Pancreas (tissue), 10 donors: ENCODE data around the gene RABGGTA. TPM values are rescaled to one million over a fixed set of nuclear protein-coding genes. Genes with fewer than 3 reads are reported as not detected.

ENCODE experiments used
- ATAC-seq, 4 donors: fragments of 200-7000 bp; cut with Tn5 transposase; one replicate each; pipeline versions ENCODE4 v1.8.0 to v1.9.1; 2020; ENCODE audit warnings: mild to moderate bottlenecking in 4 of 4, moderate library complexity in 4 of 4
- DNase-seq, 6 donors: peaks; one replicate each; pipeline ENCODE4 v3.0.0-alpha.2; 2020
- FAIRE-seq: peaks from 2 replicates; lab custom pipeline; 2012; peaks lifted over from hg19 to GRCh38; lab: Jason Lieb, UNC
- H3K27ac ChIP-seq, 4 donors: fragments of 200-600 bp; sonication (generic); 1 replicate in 3 of 4; 2 replicates in 1 of 4; pipeline versions ENCODE4 v1.5.0 to v1.8.0; 2020
- H3K27me3 ChIP-seq, 4 donors: fragments of 200-600 bp; one replicate each; pipeline ENCODE4 v1.8.0; 2021
- H3K36me3 ChIP-seq, 3 donors: fragments of 200-600 bp; sonication (generic) in 1 of 3; one replicate each; pipeline versions ENCODE4 v1.5.0 to v1.8.0; 2020 to 2021
- H3K4me1 ChIP-seq, 3 donors: fragments of 200-600 bp; one replicate each; pipeline ENCODE4 v1.8.0; 2021
- H3K4me3 ChIP-seq, 4 donors: fragments of 200-600 bp; sonication (generic) in 2 of 4; one replicate each; pipeline versions ENCODE4 v1.5.0 to v1.8.0; 2020 to 2021
- H3K9me3 ChIP-seq, 4 donors: fragments of 200-600 bp; one replicate each; pipeline ENCODE4 v1.8.0; 2021
- CTCF ChIP-seq, 4 donors: fragments of 200-600 bp; sonication (generic) in 3 of 4; IDR thresholded peaks; one replicate each; pipeline versions ENCODE4 v1.5.0 to v1.8.0; 2021; ENCODE audit warnings: antibody characterized with exemption in 4 of 4
- WGBS, 2 donors: extraction: QIAGEN DNeasy Blood & Tissue Kit; methylation state at CpG; one replicate each; pipeline ENCODE4 v1.1.7; 2013; 5-methylcytosine and 5-hydroxymethylcytosine counted together
- intact Hi-C, 3 donors: fragments of 100-400 bp; cut with DNase I; formaldehyde crosslinking; loops; one replicate each; pipeline versions ENCODE4 v1.11.1 to v1.14.2; 2022
- polyA plus RNA-seq, 2 donors: library from polyadenylated mRNA; stranded (reverse); fragments of 200-250 nt; gene quantifications; one replicate each; pipeline ENCODE4 v1.2.3, GENCODE V29; 2013
- total RNA-seq, 6 donors: library from RNA; stranded (reverse); fragmentation: NEBNext Ultra II Directional in 4 of 6; extraction: Animal tissue kit (Norgen Biotek cat#: 25700) in 4 of 6; gene quantifications; one replicate each; pipeline versions ENCODE4 v1.2.1 to v1.2.4, GENCODE V29; 2021 to 2023
- donor health status: healthy with polysubstance abuse.
- donor health status: DM: no; HTN: no; CAD: no; lungs with moderate emphysema.
- donor health status: DM: no; HTN: no; CAD: no.
- donor health status: control.
- donor health status: control.
- donor health status: Bipolar disorder and iron deficiency.
- donor health status: DM: yes; HTN: yes; CAD: no.
- donor health status: DM: no; HTN: no; CAD: no.
- donor health status: DM: no; HTN: no; CAD: no.
- donor health status: DM: yes; HTN: yes; CAD: no.

Gene RABGGTA
- total and polyA plus RNA-seq, 8 donors: 15.4 to 51.5 (median 19.9) TPM

GRCh38 chr14:24270537-24271133, 762 bp downstream of the RABGGTA start:
- peak in 3 of 4 donors; percentile 1 to 4 (median 3) for ATAC-seq
- WGBS, 2 donors: 12% methylated on average over 13 of the region's 13 CpGs
- Histone ChIP-seq H3K9me3 (no peaks in the 10 kb centered on the region), H3K27me3 (no peaks in the 10 kb centered on the region), H3K36me3 (peaks cover 0 to 18% (median 0%) of the 10 kb centered on the region in 3 donors), H3K4me1 (peaks cover 11 to 25% (median 18%) of the 10 kb centered on the region in 3 donors), H3K4me3 (peak overlapping the region; percentile 48 to 99 (median 90)), H3K27ac (peak overlapping the region; percentile 90 to 98 (median 96))
- intact Hi-C loops: no loop called here
- no peak for TF ChIP-seq CTCF (IDR thresholded peaks at IDR 0.05)
- DNase-seq: no peak
- no peak for FAIRE-seq

- H3K4me1 ChIP-seq: peaks cover 11 to 22% (median 18%) of the 10 kb centered on the region in 3 donors
- TF ChIP-seq CTCF (IDR thresholded peaks at IDR 0.05): no peak
- peak in 2 of 6 donors; percentile 34 to 69 for DNase-seq
- 92 to 96% methylated on average over 14 of the region's 14 CpGs for WGBS, 2 donors
- H3K27me3 ChIP-seq: no peaks in the 10 kb centered on the region
- no peaks in the 10 kb centered on the region for H3K9me3 ChIP-seq
- H3K36me3 ChIP-seq: peaks cover 0 to 18% (median 0%) of the 10 kb centered on the region in 3 donors
- no peak for FAIRE-seq
- H3K4me3 ChIP-seq: no peak overlapping the region
- intact Hi-C loops: no loop called here
- ATAC-seq: no peak
- H3K27ac ChIP-seq: no peak overlapping the region
Observed at GRCh38 chr14:24269910-24270536, 1.4 kb downstream of the RABGGTA start.

DNA sequence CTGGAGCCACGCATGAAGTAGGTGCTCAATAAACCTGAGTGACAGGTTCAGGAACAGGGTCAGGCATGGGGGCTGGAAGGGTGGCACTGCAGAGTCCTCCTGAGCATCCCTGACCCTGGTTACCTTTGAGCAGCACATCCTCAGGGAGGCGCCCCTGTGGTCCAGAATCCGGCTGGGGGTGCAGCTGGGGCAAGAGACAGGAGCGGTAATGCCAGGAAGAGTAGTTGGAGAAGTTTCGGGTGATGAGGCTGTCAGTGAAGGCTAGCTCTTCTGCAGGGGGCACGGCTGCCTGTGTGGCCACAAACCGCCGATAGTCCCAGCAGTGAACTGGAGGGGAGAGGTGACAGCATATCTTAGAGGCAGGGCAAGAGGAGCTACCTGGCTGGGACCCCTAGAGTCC, 2.0 kb downstream of the RABGGTA start:
- Histone ChIP-seq H3K27ac (no peak overlapping the region), H3K4me1 (peaks cover 11 to 22% (median 18%) of the 10 kb centered on the region in 3 donors), H3K27me3 (no peaks in the 10 kb centered on the region), H3K36me3 (peaks cover 0 to 18% (median 0%) of the 10 kb centered on the region in 3 donors), H3K9me3 (no peaks in the 10 kb centered on the region), H3K4me3 (no peak overlapping the region)
- 94 to 96% methylated on average over 8 of the region's 8 CpGs for WGBS, 2 donors
- TF ChIP-seq CTCF (IDR thresholded peaks at IDR 0.05): no peak
- intact Hi-C loops: no loop called here
- DNase-seq (peak in 2 of 6 donors; percentile 9 to 33), ATAC-seq (no peak), FAIRE-seq (no peak)

DNA sequence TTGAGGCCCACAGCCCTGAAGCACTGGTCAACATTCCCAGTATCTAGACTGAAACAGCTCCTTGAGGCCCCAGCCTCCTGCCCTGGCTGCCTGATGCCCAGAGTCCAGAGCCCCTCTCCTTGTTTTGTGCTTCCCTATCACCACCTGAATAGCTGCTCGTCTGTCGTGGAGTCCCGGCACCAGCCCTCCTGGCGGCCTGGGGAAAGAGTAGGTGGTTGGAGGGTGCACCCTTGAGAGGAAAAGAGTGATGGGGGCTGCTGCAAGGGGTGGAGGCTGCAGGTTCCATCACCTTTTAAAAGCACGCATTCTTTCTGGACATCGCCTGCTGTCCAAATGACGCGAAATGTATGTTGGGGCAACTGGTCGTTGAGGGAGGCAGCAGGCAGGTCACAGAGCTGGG, 3.2 kb downstream of the RABGGTA start:
- TF ChIP-seq CTCF (IDR thresholded peaks at IDR 0.05): no peak
- Histone ChIP-seq H3K27me3 (no peaks in the 10 kb centered on the region), H3K4me3 (no peak overlapping the region), H3K9me3 (no peaks in the 10 kb centered on the region), H3K27ac (no peak overlapping the region), H3K36me3 (peaks cover 0 to 18% (median 0%) of the 10 kb centered on the region in 3 donors), H3K4me1 (peaks cover 3 to 15% (median 11%) of the 10 kb centered on the region in 3 donors)
- no peak for ATAC-seq
- peak in 2 of 6 donors; percentile 14 to 44 for DNase-seq
- intact Hi-C loops: no loop called here
- 91 to 94% methylated on average over 9 of the region's 9 CpGs for WGBS, 2 donors
- FAIRE-seq: no peak

- no peak for FAIRE-seq
- DNase-seq: peak in 2 of 6 donors; percentile 20 to 50
Observed at GRCh38 chr14:24267516-24267915, 3.9 kb downstream of the RABGGTA start.

More at GRCh38 chr14:24267516-24267915, 3.9 kb downstream of the RABGGTA start:
- intact Hi-C loops: no loop called here
- 89 to 93% methylated on average over 9 of the region's 9 CpGs for WGBS, 2 donors
- no peak for TF ChIP-seq CTCF (IDR thresholded peaks at IDR 0.05)
- Histone ChIP-seq H3K9me3 (no peaks in the 10 kb centered on the region), H3K4me1 (peaks cover 0 to 8% (median 4%) of the 10 kb centered on the region in 3 donors), H3K36me3 (peaks cover 0 to 18% (median 0%) of the 10 kb centered on the region in 3 donors), H3K27me3 (no peaks in the 10 kb centered on the region), H3K27ac (no peak overlapping the region), H3K4me3 (no peak overlapping the region)
- ATAC-seq: no peak
